Measurements from ENCODE around the gene QSOX2. TPM values are rescaled to one million over a fixed set of nuclear protein-coding genes. Genes with fewer than 3 reads are reported as not detected.

Gene QSOX2
- total RNA-seq, 4 donors from 2014 or later = 5.6 to 18.5 (median 6.6) TPM

DNA sequence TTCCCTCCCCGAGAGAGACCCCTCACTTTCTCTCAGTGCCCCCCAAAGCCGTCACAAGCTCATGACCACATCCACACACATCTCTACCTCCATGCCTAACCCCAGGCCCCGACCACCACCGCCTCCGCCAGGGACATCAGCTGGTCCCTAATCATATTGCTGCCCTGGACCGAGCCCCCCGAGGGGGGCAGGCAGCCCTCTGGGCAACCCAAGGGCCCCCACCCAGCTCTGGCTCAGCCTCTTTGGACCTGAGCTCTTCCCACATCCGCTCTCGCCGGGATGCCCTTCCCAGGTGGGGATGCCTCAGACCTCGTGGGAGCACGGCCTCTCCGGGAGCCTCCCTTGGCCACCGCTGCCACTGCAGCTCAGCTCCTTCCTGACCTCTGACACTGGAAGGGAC, 59.2 kb downstream of the QSOX2 start:
- no peak for ATAC-seq (ENCODE audit: low FRiP score)
- DNase-seq (ENCODE audit: low spot score) = no peak
- TF ChIP-seq, protein P1, sequence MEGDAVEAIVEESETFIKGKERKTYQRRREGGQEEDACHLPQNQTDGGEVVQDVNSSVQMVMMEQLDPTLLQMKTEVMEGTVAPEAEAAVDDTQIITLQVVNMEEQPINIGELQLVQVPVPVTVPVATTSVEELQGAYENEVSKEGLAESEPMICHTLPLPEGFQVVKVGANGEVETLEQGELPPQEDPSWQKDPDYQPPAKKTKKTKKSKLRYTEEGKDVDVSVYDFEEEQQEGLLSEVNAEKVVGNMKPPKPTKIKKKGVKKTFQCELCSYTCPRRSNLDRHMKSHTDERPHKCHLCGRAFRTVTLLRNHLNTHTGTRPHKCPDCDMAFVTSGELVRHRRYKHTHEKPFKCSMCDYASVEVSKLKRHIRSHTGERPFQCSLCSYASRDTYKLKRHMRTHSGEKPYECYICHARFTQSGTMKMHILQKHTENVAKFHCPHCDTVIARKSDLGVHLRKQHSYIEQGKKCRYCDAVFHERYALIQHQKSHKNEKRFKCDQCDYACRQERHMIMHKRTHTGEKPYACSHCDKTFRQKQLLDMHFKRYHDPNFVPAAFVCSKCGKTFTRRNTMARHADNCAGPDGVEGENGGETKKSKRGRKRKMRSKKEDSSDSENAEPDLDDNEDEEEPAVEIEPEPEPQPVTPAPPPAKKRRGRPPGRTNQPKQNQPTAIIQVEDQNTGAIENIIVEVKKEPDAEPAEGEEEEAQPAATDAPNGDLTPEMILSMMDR (IDR thresholded peaks at IDR 0.05) = no peak

GRCh38 chr9:136185596-136186366, 59.8 kb downstream of the QSOX2 start:
- DNase-seq (ENCODE audit: low spot score) = no peak
- ATAC-seq (ENCODE audit: low FRiP score) = no peak
- TF ChIP-seq, protein P1 (IDR thresholded peaks at IDR 0.05) = no peak

DNA sequence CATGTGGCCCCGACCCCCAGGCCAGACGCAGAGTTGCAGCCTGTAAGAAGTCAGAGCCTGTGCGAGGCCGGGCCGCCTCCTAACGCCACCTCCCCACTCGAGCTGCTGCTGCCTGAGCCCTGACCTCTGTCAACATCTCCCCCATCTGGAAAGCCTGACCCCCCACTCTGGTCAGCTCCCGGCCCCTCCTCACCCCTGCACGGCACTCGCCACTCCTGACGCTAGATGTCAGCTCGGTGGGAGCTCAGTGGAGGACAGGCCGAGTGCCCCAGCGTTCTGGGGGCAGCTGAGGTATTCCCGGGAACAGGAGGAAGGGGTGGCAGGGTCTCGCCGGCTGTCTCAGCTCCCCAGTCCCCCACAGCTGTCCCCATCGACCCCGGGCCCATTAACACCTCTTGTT, 60.5 kb downstream of the QSOX2 start:
- ATAC-seq (ENCODE audit: low FRiP score) (no peak), DNase-seq (ENCODE audit: low spot score) (no peak)
- TF ChIP-seq, protein P1 (IDR thresholded peaks at IDR 0.05) = no peak

DNA sequence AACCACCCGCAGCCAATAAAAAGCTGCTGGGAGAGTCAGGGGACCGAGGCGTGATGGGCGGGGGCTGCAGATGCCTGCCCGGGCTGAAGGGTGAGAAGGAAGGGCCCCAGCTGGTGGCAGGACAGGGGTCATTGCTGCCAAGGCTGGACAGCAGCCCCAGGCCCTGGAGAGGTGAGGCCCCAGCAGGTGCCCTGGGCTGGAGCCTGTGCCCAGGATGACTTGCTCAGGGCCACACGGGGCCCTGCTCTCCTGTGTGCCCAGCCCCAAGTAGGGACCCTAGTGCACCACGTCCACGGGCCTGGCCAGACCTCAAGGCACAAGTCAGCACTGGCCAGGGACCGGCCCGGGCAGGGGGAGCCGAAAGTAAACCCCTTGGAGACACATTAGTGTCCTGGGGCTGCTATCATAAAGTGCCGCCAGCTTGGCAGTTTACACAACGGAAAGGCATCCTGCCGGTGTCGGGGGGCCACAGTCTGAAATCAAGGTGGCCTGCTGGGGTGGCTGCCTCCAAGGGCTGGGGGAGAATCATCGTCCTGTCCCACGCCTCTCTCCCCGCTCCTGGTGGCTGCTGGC, 62.7 kb downstream of the QSOX2 start:
- TF ChIP-seq, protein P1 (IDR thresholded peaks at IDR 0.05) = no peak
- ATAC-seq (ENCODE audit: low FRiP score) (no peak), DNase-seq (ENCODE audit: low spot score) (no peak)

GRCh38 chr9:136182420-136182787, 63.2 kb downstream of the QSOX2 start:
- no peak for DNase-seq (ENCODE audit: low spot score)
- TF ChIP-seq, protein P1 (IDR thresholded peaks at IDR 0.05) = no peak

GRCh38 chr9:136181784-136182419, 63.7 kb downstream of the QSOX2 start:
- ATAC-seq (ENCODE audit: low FRiP score) = no peak
- no peak for DNase-seq (ENCODE audit: low spot score)
- TF ChIP-seq, protein P1 (IDR thresholded peaks at IDR 0.05) = no peak

More at GRCh38 chr9:136182420-136182787, 63.2 kb downstream of the QSOX2 start:
- no peak for ATAC-seq (ENCODE audit: low FRiP score)
